GM13976 (cell line): Measurements from ENCODE around the gene CCDC28A.

ENCODE experiments used
- DNase-seq: peaks from one replicate; pipeline ENCODE4 v3.0.0; 2012; ENCODE audit warnings: low spot score
- in situ Hi-C: fragments of 300-500 bp; cut with MboI; formaldehyde crosslinking; loops from one replicate; pipeline ENCODE4 v1.12.0; 2022; ENCODE audit warnings: low sequenced_read_pairs, mixed read lengths, inconsistent platforms; ENCODE audit not compliant: unreplicated experiment
- TF ChIP-seq, protein P1 (sequence below): IDR thresholded peaks from 2 replicates; pipeline ENCODE4 v1.5.1; 2012; ENCODE audit warnings: borderline replicate concordance, mild to moderate bottlenecking; ENCODE audit not compliant: insufficient read depth; ENCODE audit errors: extremely low read depth, missing control alignments, control extremely low read depth

Gene CCDC28A

GRCh38 chr6:138803331-138803730 lies 29.8 kb downstream of the CCDC28A start:
- no peak for DNase-seq
- TF ChIP-seq, protein P1, sequence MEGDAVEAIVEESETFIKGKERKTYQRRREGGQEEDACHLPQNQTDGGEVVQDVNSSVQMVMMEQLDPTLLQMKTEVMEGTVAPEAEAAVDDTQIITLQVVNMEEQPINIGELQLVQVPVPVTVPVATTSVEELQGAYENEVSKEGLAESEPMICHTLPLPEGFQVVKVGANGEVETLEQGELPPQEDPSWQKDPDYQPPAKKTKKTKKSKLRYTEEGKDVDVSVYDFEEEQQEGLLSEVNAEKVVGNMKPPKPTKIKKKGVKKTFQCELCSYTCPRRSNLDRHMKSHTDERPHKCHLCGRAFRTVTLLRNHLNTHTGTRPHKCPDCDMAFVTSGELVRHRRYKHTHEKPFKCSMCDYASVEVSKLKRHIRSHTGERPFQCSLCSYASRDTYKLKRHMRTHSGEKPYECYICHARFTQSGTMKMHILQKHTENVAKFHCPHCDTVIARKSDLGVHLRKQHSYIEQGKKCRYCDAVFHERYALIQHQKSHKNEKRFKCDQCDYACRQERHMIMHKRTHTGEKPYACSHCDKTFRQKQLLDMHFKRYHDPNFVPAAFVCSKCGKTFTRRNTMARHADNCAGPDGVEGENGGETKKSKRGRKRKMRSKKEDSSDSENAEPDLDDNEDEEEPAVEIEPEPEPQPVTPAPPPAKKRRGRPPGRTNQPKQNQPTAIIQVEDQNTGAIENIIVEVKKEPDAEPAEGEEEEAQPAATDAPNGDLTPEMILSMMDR: no peak
- in situ Hi-C loops: loop anchor here (25.0 kb wide), 1 partner anchor 309 kb away; no protein-coding TSS in a partner anchor

GRCh38 chr6:138803861-138804260 lies 30.3 kb downstream of the CCDC28A start:
- TF ChIP-seq, protein P1: no peak
- in situ Hi-C loops: loop anchor here (25.0 kb wide), 1 partner anchor 308 kb away; no protein-coding TSS in a partner anchor

DNA sequence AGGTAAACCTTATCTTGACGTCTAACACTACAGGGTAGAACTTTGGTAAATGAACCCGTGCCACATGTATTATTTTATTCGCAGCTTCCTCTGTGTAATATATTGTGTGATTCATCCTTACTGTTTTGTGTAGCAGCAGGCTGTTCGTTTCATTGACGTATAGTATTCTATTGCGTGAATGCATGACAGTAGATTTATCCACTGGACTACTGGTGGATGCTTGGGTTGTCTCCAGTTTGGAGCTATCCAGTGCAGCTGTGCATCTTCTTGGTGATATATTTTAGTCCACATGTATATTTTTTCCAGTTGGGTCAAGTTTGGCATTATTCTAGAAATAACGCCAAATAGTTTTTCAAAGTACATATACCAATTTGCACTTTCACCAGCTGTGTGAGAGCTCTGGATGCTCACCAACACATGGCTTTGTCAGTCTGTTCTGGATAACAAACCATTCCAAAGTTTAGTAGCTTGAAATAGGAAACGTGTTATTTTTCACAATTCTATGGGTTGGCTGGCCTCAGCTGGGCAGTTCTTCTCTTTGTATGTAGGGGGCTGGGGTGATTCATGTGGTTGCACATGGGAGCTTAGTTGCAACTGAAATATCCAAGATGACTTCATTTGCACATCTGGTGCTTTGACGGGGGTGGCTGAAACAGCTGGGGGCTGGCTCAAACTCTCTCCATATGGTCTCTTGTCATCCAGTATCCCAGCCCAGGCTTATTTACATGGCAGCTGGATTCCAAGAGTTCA lies 31.6 kb downstream of the CCDC28A start:
- in situ Hi-C loops: loop anchor here (25.0 kb wide), 1 partner anchor 307 kb away; no protein-coding TSS in a partner anchor
- DNase-seq: no peak
- TF ChIP-seq, protein P1: no peak

More at GRCh38 chr6:138803861-138804260, 30.3 kb downstream of the CCDC28A start:
- no peak for DNase-seq

DNA sequence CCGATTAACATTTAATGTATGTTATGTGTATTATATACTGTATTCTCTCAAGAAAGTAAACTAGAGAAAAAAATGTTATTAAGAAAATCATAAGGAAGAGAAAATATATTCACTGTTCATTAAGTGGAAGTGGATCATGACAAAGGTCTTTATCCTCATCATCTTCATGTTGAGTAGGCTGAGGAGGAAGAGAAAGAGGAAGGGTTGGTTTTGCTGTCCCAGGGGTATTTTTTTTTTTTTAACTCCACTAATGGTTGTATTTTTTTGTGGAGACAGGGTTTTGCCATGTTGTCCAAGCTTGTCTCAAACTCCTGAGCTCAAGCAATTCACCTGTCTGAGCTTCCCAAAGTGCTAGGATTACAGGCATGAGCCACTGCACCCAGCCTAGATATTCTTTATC lies 33.3 kb downstream of the CCDC28A start:
- no peak for DNase-seq
- in situ Hi-C loops: loop anchor here (25.0 kb wide), 1 partner anchor 305 kb away; no protein-coding TSS in a partner anchor
- TF ChIP-seq, protein P1: no peak

GRCh38 chr6:138809677-138810076 lies 36.1 kb downstream of the CCDC28A start:
- DNase-seq: no peak
- in situ Hi-C loops: loop anchor here (10.0 to 25.0 kb wide), 2 partner anchors 303 to 555 kb away; no protein-coding TSS in a partner anchor
- TF ChIP-seq, protein P1: no peak

DNA sequence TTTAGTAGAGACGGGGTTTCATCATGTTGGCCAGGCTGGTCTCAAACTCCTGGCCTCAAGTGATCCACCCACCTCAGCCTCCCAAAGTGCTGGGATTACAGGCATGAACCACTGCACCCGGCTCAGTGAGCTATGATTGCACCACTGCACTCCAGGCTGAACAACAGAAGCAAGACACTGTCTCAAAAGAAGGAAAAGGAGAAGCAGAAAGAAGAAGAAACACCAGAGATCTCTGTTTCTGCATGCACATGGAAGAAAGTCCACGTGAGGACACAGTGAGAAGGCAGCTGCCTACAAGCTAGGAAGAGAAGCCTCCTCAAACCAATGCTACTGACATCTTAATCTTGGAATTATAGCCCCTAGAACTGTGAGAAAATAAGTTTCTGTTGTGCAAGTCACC lies 38.3 kb downstream of the CCDC28A start:
- in situ Hi-C loops: loop anchor here (10.0 to 25.0 kb wide), 2 partner anchors 300 to 553 kb away; no protein-coding TSS in a partner anchor
- TF ChIP-seq, protein P1: no peak
- no peak for DNase-seq
